GM19438 (cell line): ENCODE measurements around the gene IL4I1.
A peak's percentile ranks its signal among the peaks of the same experiment; 100 is the strongest.

Experiments used
- ATAC-seq: cut with Tn5 transposase; IDR thresholded peaks from one replicate; pipeline ENCODE4 v1.9.1; 2021; ENCODE audit warnings: low read depth; ENCODE audit not compliant: unreplicated experiment

The IL4I1 gene, protein sequence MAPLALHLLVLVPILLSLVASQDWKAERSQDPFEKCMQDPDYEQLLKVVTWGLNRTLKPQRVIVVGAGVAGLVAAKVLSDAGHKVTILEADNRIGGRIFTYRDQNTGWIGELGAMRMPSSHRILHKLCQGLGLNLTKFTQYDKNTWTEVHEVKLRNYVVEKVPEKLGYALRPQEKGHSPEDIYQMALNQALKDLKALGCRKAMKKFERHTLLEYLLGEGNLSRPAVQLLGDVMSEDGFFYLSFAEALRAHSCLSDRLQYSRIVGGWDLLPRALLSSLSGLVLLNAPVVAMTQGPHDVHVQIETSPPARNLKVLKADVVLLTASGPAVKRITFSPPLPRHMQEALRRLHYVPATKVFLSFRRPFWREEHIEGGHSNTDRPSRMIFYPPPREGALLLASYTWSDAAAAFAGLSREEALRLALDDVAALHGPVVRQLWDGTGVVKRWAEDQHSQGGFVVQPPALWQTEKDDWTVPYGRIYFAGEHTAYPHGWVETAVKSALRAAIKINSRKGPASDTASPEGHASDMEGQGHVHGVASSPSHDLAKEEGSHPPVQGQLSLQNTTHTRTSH

DNA sequence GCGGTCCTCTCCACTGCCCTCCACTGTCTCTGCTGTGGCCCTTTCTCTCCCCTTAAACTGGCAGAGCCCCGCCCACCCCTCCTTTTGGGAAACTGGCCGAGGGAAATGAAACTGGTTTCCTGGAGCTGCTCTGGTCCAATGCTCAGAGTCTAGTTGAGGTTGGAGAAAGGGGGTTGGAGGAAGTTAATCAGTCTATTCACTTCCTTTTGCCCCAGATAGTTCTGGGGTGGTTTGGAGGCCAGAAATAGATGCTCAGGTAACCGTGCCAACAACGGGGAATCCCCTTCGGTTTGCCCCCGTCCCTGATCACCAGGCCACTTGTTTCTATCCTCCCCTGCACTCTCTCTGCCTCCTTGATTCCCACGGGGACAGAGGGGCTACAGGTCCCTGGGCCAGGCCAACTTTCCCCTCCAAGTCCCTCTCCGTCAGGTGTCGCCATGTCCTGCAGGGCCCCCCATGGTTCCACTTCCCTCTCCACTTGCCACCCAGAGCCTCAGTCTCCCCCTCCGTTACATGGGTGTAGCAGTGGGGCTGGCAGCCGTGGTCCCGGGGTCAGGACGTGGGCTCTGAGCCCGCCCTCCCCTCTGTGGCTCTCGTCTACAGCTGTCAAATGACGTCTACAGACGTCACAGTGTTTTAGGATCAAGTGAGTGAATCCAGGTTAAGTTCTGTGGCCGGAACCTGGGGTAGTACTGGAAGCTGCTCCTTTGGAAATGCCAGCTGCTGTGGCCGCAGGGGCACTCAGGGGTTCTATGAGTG, at the start of gene IL4I1:
Gene IL4I1, minus strand, starts transcription at position 25 of the 759 bp plus-strand sequence. CDS start 727 bp downstream, outside the sequence.
- peak; percentile 58 for ATAC-seq

GRCh38 chr19:49946415-49946814, 49.7 kb upstream of the IL4I1 start:
- no peak for ATAC-seq

DNA sequence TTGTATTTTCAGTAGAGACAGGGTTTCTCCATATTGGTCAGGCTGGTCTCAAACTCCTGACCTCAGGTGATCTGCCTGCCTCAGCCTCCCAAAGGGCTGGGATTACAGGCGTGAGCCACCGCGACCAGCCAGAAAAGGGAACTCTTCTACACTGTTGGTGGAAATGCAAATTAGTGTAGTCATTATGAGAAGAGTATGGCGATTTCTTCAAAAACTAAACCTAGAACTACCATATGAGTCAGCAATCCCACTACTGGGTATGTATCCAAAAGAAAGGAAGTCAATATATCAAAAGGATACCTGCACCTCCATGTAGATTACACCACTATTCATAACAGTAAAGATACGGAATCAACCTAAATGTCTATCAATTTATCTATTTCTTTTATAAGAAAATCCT, 47.9 kb upstream of the IL4I1 start:
- peak; percentile 62 for ATAC-seq

DNA sequence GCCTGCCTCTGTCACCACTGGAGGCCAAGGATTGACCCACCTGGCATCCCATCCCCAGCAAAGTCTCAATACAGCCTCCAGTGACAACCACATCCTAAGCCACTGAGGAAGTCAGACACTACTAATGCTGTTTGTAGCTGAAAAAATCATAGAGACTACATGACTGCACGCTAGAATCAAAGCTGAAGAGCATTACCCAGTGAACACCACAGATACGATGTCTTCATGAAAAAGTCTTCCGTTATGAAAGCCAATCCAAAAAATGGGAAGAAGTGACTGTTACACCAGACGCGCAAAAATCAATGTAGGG, 43.8 kb upstream of the IL4I1 start:
- ATAC-seq, result no peak

GRCh38 chr19:49939721-49940481, 43.2 kb upstream of the IL4I1 start:
- no peak for ATAC-seq

- no peak for ATAC-seq
Measured at GRCh38 chr19:49938662-49939061, 42.0 kb upstream of the IL4I1 start.

DNA sequence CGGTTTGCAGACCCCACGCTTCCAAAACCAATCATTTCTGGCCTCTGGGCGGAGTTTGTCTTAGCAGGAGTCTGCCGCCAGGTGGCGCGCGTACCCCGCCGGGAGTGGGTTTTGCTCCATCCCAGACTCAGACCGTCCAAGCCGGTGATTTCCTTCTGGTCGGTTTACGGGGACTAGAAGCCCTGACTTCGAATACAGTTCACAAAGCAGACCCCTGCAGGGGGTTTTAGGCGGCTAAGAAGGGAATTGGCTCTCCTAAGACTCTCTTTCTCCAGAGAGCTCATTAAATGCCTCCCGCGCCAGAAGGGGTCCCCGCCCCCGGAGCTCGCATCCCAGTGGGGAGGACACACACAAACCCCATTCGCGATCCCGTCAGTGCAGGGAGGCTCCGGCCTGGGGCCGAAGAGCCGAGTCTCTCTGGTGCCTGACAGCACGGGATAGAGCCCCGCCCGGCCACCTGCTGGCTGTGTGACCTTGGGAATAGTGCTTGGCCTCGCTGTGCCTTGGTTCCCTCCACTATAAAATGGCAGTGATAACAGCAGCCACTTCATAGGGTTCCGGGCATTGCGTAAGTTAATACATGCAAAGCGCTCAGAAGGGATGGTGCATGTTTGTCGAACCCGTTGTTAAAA, 41.2 kb upstream of the IL4I1 start:
- no peak for ATAC-seq

DNA sequence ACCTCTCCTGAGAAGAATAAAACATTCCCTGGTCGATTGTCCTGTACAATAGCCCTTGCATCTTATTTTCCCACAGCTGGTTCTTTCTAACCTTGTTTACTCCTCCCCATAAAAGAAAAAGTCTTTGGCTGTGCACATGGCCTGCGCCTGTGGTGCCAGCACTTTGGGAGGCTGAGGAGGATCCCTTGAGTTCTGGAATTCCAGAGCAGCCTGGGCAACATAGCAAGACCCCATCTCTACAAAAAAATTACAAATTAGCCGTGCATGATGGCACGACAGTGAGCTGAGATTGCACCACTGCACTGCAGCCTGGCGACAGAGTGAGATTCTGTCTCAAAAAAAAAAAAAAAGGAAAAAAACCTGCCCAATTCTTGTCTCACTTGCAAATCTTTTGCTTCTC, 39.9 kb upstream of the IL4I1 start:
- ATAC-seq, result no peak

GRCh38 chr19:49933643-49934042, 37.0 kb upstream of the IL4I1 start:
- ATAC-seq, result no peak

DNA sequence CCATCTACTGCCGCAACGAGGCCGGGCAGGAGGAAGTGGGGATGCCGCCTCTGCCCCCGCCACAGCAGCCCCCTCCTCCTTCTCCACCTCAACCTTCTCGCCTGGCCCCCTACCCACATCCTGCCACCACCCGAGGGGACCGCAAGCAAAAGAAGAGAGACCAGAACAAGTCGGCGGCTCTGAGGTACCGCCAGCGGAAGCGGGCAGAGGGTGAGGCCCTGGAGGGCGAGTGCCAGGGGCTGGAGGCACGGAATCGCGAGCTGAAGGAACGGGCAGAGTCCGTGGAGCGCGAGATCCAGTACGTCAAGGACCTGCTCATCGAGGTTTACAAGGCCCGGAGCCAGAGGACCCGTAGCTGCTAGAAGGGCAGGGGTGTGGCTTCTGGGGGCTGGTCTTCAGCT, 36.0 kb upstream of the IL4I1 start:
- no peak for ATAC-seq

GRCh38 chr19:49932041-49932451, 35.4 kb upstream of the IL4I1 start:
- ATAC-seq, result no peak

DNA sequence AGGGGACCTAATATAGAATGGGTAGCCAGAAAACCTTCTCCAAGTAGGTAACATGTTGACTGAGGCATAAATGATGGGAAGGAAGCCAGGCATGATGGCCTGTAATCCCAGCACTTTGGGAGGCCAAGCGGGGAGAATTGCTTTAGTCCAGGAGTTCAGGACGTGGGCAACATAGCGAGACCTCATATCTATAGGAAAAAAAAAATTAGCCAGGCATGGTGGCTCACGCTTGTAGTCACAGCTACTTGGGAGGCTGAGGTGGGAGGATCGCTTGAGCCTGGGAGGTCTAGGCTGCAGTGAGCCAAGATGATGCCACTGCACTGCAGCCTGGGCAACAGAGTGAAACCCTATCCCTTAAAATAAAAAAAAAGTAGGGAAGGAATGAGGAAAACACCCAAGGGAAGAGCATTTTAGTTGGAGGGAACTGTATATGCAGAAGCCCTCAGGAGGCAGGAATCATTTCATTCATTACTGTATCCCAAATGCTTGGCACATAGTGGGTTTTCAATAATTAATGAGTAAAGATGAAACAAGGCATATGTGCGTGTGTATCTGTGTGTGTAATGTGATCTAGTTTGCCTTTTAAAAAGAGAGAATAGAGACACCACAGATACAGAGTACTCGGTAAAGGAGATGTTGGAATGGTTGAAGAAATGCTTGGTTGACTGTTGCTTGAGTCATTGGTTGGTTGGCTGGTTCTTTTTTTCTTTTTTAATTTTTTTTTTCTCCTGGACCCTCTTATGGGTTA, 34.8 kb upstream of the IL4I1 start:
- ATAC-seq, result no peak

DNA sequence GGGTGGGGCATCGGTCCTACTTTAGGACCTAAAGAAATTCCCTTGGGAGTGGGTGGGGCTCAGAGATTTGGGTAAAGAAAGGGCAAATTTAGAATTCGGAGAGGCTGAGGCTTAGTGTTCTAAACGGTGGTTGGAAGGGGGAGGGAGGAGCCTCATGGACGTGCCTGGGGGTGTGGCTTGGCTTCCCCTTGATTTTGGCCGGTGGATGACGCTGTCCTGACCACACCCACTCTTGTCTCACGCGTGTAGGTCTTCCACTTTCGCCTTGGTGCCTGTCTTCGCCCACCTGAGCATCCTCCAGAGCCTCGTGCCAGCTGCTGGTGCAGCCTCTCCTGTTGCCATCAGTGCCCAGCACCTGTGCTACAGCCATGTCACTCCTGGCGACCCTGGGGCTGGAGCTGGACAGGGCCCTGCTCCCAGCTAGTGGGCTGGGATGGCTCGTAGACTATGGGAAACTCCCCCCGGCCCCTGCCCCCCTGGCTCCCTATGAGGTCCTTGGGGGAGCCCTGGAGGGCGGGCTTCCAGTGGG, 33.9 kb upstream of the IL4I1 start:
- no peak for ATAC-seq

- peak; percentile 35 for ATAC-seq
Measured at GRCh38 chr19:49929611-49930482, 33.2 kb upstream of the IL4I1 start.

DNA sequence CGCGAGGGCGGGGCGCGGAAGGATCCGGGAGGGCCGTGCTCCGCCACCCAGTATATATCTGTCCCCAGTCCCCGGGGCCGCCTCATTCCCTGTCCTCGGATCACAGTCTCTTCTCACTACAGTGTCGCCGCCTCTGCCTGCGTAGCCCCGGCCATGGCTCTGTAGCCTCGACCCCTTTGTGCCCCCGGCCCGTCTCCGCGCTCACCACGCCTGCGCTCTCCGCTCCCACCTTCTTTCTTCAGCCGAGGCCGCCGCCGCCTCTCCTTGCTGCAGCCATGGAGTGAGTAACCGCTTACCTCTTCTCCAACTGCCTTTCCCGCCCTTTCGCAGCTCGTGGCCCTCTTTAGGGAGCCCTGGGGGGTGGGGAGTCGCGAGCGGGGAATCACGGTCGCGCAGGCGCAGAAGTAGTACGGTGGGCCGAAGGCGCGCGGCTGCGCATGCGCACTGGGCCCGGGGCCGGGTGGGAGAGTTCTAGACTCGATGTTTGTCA, 32.5 kb upstream of the IL4I1 start, which contains the start of the genes ATF5 and NUP62:
Gene ATF5, plus strand, starts transcription at position 85 of the 490 bp plus-strand sequence. CDS start 1,646 bp downstream, outside the sequence.
Gene NUP62, minus strand, starts transcription at position 384 of the 490 bp plus-strand sequence. CDS start 19,697 bp downstream, outside the sequence.
- peak; percentile 36 for ATAC-seq

GRCh38 chr19:49927526-49928264, 31.0 kb upstream of the IL4I1 start:
- no peak for ATAC-seq

GRCh38 chr19:49926515-49926914, 29.8 kb upstream of the IL4I1 start:
- no peak for ATAC-seq
